IPS-NIHi7 (cell line): Measurements from ENCODE around the gene GIPC3.
"Not testable (repeated sequence)": the region's sequence is repeated elsewhere in the genome, so short reads cannot be mapped to it uniquely, and the experiment has no call there.

Source experiments
- DNase-seq: peaks from one replicate; pipeline ENCODE4 v3.0.0; 2012; ENCODE audit warnings: mixed read lengths; ENCODE audit errors: extremely low spot score

GIPC3 gene

DNA sequence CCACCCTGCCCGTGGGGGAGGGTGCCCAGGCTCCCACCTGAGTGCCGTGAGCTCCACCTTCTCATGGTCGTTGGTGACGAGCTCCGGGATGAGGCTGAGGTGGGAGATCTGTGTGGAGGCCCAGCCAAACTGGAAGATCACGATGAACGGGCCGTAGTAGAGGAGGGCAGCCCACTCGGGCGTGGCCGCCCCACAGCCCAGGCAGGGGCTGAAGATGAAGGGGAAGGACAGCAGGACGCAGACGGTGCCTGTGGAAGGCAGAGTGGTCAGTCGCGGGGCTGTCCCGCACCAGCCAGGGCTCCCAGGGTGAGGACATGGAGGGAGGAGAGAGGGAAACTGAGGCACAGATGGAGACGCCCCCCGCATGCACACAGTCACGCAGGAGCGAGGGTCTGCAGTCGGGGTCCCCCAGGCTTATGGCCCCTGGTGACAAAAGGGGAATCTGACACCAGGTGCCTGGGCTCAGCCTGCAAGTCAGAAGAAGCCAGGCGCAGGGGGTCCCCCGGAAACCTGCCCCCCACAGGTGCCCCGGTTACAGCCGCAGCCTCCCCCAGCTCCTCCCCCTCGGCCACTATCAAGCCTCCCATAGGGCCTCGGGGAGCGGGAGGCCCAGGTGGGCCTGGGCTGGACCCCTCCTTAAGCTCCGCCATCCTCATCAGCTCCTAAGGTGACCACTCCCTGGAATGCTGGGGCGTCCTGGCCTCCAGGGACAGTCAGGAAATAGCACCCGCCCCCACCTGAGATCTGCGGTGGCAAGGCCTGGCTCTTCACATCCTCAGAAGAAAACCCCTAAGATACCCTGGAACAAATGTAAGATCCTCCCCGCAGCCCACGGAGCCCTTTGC lies 34.1 kb upstream of the GIPC3 start:
- DNase-seq = no peak

DNA sequence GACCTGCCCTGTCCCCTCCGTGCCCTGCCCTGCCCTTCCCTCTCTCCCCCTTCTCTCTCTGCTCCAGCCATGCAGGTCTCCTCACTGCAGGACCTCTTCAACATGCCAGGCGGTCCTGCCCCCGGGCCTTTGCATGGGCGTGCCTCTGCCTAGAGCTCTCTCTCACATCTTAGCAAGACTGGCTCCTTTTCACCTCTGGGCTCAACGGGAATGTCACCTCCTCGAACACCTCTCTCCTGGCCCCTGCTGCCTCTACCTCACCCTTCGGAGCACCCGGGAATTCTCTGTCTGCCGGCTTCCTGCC lies 33.5 kb upstream of the GIPC3 start:
- no peak for DNase-seq

DNA sequence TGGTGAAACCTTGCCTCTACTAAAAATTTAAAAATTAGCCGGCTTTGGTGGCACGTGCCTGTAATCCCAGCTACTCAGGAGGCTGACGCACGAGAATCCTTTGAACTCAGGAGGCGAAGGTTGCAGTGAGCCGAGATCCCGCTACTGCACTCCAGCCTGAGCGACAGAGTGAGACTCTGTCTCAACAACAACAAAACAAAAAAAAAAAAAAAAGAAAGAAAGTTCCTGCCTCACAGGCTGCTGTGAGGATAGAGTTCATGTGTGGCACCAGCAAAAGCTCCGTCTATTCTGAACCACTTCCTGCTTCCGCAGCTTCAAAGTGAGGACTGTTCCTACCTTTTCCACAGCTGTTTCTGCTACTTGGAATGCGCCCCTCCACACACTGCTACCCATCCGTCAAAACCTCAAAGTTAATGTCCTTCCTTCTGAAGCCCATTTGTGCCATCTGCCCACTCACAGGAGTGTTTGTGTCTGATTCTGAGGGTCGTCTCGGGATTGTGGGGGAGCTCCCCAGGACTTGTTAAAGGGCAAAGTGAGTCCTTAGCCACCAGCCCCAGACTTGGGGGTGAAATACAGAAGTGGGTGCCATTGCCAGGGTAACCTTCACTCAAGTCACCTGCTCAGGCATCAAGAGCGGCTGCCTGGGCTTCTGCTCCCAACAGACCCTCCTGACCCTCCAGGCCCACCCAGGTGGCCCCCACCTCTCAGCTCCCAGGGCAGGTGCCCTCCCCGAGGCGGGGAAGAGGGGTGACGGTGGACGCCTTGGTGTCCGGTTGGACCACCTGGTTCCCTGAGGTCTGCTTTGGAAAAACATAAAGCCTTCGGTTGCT lies 30.8 kb upstream of the GIPC3 start:
- no peak for DNase-seq

DNA sequence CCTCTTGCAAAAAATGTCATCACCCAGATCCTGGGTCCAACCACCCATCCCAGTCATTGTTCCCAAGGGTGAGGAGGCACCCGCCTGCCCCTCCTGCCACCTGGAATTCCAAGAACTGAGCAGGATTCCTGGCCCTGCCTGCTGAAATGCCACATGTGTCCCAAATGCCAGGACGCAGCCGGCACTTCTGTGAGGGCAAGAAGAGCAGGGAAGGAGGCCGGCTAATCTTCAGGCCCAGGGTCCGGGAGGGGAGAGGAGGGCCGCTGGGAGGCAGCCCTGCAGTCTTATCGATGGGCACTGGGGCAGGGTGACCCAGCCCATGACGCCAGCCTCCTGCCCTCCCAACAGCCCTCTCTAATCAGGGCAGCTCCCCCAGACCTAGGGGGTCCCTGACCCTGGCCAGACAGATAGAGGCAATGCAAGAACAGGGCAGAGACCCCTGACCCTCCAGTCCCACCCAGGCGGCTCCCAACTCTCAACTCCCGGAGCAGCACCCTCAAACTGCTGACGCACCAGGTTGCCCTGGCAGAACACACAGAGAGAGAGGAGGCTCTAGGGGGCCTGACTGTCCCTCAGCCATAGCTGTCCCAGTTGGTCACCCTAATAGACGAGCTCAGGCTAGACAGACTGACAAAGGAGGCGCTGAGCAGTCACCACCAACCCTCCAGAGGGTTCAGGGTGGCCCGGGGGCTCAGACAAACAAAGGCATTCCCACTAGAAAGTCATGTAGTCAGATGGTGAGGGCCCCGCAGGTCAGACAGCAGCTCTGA lies 29.4 kb upstream of the GIPC3 start:
- no peak for DNase-seq

DNA sequence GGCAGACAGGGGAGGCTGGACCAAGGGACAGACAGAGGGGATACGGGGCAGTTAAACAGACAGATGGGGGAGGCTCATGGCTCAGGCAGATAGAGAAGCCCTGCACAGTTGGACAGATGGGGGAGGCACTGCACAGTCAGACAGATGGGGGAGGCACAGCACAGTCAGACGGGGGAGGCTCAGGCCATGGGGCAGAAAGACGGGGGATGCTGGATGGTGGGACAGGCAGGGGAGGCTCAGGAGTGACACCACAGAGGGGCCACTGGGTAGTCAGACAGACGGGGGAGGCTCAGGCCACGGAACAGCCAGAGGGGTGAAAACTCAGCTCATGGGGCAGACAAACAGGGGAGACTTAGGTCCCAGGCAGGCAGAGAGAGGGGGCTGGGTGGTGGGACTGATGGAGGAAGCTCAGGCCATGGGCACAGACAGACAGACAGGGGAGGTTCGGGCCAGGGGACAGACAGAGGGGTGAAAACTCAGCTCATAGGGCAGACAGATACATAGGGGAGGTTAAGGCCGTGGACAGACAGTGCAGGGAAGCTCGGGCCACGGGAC lies 28.8 kb upstream of the GIPC3 start:
- DNase-seq = no peak

DNA sequence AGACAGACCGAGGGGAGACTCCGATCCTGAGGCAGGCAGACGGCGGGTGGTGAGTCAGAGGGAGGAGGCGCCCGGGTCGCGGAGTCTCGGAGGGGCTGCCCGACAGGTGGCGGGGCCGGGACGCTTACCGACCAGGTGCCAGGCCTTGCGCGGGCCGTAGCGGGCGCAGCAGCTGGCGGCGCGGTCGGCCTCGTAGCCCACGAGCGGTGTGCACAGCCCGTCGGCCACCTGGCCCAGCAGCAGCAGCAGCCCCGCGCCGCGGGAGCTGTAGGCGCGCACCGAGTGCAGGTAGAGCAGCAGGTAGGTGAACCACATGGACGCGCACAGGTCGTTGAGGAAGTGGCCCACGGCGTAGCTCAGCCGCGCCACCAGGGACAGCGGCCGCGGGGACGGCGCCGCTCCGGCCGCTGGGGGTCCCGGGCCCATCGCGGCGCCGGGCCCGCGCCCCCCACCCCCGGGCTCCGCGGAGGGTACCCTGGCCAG lies 28.3 kb upstream of the GIPC3 start:
- peak; percentile 67 for DNase-seq

DNA sequence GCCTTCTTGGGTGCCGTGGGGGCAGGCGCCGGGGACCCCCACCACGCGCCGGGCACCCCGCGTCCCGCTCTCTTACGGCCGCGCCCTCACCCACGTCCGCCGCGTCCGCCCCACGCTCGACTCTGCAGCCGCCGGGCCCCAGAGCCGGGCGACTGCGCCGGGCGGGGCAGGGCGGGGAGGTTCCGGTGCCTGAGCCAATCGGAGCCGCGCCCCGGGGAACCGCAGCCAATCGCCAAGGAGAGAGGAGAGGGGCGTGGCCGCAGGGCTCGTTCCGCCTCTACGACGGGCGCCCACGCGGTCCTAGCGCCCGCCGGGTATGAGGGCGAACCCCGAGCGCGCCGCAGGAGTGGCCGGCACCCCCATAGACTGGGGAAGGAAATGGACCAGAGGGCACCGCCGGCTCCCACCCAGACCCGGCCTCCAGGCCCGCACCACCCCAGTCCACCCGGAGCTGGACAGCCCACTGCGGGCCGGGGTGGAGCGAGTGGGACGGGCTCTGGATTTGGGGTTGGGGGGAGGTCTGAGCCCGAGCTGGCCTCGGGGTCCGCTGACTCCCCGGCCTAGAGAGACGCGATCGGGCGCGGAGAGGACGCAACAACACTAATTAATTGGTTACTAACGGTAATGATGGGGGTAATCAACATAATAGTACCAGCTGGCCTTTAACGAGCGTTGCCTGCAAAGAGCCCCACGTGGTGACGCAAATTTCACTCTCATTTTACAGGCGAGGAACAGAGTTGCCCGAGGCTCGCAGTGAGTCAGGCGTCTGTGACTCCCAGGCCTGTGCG lies 27.6 kb upstream of the GIPC3 start, which contains the start of gene MFSD12:
TSS of gene MFSD12 (minus strand) at position 126 of the 788 bp plus-strand sequence. CDS start 183 bp downstream, outside the sequence.
- peak; percentile 100 for DNase-seq

DNA sequence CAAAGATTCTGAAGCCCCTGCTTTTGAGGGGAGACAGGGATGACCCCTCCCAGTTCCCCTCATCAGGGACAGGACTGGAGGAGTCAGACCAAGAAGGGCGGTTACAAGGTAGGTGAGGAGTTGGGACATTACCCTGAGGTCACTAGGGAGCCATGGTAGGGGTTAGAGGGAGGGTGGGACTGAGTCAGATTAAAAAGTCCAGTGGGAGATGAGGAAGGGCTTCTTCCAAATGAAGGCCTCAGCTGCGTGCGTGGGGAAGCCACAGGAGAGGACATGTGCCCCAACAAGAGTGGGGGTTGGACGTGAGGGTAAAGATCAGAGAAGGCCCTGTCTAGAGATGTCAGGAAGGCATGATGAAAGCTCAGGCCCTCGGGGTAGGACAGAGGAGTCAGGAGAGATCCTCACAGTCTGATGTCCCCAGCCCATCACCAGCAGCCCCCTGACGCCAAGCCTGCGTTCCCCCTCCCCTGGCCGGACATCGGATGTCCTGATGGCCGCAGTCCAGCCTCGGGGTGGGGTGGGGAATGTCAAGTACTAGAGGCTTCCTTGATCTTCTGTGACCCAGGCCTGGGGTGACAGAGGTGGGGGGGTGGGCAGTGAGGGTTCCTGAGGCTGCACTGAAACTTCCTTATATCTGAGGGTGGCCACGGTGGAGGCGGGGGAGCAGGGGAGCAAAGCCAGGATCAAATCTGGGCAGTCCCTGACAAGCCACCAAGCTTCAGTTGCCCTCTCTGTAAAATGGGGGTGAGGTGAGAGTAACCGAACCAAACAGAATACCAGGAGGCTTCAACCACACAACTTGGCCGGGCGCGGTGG lies 21.4 kb upstream of the GIPC3 start:
- DNase-seq = no peak

DNA sequence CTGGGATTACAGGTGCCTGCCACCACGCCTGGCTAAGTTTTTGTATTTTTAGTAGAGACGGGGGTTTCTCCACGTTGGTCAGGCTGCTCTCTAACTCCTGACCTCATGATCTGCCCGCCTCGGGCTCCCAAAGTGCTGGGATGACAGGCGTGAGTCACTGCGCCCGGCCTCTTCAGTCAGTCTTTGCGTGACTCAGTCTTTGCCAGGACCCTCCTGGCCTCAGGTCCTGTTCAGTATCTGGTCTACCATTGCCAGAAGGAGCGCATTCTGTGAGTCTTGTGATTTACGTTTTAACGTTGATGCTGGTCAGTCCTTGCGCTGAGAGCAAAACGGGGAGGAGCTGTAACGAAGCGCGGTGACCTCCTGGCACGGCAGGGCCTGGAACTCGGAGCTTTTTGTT lies 20.1 kb upstream of the GIPC3 start:
- no peak for DNase-seq

DNA sequence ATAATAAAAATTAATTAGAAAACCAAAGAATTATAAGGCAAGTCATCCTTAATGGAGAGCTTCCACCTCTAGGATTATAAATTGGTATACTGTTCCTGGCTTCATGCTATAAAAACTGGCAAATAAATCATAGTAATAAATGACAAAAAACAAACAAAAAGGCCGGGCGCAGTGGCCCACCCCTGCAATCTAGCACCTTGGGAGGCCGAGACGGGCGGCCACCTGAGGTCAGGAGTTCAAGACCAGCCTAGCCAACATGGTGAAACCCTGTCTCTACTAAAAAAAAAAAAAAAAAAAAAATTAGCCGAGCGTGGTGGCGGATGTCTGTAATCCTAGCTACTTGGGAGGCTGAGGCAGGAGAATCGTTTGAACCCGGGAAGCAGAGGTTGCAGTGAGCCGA lies 15.2 kb upstream of the GIPC3 start:
- DNase-seq = not testable (repeated sequence)

DNA sequence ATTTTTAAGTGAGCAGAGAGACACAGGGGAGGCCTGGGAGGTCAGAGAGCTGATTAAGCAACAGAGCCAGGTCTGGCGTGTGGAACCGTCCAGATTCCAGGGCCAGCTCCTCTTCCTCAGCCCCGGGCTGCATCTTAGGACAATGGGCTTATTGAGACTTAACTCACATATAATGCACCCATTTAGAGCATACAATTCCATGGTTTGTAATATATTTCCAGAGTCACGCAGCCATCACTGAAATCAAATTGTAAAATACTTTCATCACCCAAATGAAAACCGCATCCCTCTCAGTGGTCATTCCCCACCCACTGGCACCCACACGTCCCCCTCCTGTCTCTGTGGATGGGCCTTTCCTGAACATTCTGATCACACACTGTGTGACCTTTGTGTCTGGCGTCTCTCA lies 14.7 kb upstream of the GIPC3 start:
- no peak for DNase-seq

DNA sequence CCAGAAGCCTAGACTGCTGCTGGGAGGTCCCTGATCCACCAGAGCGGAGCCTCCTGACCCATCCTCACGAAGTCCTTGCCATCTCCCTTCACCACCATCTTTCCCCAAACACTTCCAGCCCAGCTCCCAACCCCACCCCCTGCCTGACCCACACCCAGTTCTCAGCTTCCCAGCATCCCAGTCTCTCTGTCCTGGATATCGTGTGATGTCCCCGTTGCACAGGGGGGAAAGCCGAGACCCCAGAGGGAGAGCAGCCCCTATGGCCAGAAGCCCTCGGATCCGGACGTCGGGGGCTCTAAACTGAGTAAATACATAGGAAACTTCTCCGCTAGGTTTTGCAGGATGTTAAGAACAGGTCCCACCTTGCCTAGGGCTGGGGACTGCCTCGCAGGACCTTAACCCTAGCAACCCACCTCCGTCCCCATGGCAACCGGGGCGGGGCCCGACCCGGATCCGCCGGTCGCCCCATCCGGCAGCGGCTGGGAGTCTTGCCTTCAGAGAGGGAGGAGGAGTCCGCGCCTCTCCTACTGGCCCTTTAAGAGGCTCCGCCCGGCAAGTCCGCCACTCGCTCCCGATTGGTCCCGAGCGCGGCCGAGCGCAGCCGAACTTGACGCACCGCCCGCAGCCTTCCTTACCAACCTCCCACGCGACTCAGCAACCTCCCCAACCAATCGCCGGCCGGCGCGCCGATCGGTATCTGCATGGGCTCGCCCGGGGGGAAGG lies 13.0 kb upstream of the GIPC3 start:
- peak; percentile 95 for DNase-seq

DNA sequence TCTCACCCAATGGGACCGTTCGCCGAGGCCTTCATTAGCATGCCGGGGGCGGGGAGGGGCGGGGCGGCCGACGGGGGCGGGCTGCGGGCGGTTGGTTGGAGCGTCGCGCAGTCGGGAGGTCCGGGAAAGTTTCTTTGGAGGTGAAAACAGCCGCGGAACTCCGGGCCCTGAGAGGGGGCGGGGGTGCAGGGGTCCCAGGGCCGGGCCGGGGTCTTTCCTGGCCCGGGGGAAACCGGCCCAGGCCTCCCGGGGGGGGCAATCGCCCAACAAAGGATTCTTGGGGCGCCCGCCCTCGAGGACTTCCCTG lies 12.5 kb upstream of the GIPC3 start, which contains the start of gene HMG20B:
TSS of gene HMG20B (plus strand) at position 90 of the 307 bp plus-strand sequence. CDS start 366 bp downstream, outside the sequence.
- no peak for DNase-seq

DNA sequence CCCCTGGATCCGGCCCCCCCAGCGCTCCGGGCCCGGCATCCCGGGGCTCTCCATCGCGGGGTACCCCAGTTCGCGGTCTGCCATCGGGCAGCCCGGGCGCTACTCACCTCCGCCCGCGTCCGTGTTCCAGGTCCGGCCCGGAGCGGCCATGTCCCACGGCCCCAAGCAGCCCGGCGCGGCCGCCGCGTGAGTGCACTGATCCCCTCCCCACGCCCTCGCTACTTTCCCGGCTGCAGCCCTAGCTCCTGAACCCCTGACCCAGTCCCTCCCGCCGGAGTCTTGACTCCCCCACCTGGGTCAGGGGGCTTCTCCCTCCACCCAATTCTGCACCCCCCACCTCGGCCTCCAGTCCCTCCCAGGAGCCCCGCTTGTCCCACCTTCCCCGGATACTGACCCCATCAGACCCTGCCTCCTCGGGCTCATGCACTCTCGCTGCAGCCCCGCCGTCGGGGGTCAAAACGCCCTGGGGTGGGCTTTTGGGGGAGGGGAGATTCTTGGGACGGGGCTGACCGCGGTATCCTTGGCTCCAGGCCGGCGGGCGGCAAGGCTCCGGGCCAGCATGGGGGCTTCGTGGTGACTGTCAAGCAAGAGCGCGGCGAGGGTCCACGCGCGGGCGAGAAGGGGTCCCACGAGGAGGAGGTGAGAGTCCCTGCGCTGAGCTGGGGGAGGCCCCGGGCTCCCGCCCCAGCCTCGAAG lies 12.0 kb upstream of the GIPC3 start:
- DNase-seq = no peak

DNA sequence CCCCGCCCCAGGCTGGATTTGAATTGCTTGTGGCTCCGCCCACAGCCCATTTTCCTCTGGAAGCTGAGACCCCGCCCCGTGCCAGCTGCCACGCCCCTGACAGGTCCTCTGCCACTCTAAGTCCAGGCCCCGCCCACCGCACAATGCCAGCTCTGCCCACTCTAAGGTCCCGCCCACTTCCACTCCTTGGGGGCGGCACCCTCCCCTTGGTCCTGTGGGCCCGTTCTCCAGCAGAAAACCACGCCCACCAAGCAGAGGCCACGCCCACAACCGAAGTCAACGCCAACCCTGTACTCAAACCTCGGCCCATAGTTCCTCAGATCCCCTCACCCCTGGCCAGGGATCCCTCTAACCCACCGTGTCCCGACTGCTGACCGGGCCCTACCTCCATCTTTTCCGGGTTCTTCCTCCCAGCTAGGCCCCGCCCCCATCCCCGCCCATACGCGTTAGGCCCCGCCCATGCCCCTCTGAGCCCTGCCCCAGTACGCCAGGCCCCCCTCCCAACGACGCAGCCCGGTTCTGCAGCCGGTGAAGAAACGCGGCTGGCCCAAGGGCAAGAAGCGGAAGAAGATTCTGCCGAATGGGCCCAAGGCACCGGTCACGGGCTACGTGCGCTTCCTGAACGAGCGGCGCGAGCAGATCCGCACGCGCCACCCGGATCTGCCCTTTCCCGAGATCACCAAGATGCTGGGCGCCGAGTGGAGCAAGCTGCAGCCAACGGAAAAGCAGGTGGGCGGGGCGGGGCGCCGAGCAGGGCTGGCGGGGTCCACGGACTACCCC lies 11.2 kb upstream of the GIPC3 start:
- peak; percentile 88 for DNase-seq

DNA sequence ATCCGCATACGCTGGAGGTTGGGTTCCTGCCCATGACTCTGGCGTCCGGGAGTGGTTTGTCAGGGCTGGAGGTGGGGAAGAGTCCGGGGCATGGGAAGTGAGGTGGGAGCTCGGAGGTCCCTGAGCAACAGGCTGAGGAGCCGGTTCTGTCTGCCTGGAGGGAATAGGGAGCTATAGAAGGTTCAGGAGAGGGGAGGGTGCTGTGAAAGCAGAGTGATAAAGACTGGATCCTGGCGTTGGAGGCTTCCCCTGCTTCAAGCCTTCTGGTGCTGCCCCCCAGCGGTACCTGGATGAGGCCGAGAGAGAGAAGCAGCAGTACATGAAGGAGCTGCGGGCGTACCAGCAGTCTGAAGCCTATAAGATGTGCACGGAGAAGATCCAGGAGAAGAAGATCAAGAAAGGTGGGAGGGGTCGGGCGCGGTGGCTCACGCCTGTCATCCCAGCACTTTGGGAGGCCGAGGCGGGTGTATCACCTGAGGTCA lies 10.0 kb upstream of the GIPC3 start:
- no peak for DNase-seq

DNA sequence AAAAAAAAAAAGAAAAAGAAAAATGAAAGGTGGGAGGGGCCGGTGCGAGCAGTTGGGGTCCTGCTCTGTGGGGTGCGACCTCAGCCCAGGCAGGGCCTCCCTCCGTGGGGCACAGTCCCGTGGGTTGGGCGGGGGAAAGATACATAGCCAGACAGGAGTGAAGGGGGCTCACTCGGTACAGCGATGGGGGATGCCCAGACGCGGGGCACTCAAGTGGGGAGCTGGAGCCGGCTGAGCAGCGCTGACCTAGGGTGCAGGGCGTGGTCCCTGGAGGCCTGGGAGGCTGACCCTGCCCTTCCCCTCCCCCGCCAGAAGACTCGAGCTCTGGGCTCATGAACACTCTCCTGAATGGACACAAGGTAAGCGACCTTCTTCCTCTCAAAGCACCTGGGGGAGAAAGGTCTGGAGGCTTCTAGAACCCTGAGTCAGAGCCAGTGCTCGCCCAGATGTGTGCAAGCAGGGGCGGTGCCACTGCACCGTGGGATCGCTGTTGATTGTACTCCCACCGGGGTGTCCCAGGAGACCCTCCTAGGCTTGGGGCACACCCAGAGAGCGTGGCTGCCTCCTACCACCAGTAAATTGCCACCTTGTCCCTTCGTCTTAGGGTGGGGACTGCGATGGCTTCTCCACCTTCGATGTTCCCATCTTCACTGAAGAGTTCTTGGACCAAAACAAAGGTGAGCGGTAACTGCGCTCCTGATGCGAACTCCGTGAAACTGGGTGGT lies 9.2 kb upstream of the GIPC3 start:
- DNase-seq = no peak
